DLD1 (cell line): ENCODE data around the gene TMEM248.
"Not testable (repeated sequence)": the region's sequence is repeated elsewhere in the genome, so short reads cannot be mapped to it uniquely, and the experiment has no call there.

Experiments
- in situ Hi-C: cut with HindIII; loops from 2 replicates; pipeline ENCODE4 v1.10.0; 2017; ENCODE audit warnings: low sequenced_read_pairs

TMEM248 gene

DNA sequence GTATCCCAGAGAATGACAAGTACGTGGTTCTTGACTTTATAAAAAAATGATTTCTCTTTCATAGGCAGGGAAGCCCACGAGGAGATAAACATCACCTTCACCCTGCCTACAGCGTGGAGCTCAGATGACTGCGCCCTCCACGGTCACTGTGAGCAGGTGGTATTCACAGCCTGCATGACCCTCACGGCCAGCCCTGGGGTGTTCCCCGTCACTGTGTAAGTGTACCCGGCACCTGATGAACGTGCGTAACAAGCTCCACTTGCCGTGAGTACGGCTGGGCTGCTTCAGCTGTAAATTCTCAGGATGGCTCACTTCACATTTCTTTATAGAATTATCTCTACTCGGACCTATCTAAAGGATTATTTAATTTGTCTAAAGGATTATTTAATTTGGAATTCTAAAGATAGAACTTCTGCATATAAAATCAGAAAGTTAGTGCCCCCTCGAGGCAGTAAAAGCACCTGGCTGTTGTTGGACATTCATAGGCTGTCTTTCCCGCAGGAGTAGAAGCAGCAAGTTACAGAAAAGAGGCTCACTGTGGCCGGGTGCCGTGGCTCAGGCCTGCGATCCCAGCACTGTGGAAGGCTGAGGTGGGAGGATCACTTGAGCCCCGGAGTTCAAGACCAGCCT is 27.6 kb downstream of the TMEM248 start:
- in situ Hi-C loops: no loop called here

DNA sequence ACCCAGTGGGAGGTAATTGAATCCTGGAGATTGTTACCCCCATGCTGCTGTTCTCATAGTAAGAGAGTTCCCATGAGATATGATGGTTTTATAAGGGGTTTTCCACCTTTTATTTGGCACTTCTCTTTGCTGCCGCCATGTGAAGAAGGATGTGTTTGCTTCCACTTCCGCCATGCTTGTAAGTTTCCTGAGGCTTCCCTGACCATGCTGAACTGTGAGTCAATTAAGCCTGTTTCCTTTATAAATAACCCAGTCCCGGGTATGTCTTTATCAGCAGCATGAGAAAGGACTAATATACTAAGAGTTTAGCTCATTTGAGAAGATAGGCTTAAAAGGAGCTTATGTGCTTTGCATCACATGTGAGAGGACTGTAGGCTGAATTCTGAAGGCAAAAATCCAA is 29.3 kb downstream of the TMEM248 start:
- in situ Hi-C loops: no loop called here

DNA sequence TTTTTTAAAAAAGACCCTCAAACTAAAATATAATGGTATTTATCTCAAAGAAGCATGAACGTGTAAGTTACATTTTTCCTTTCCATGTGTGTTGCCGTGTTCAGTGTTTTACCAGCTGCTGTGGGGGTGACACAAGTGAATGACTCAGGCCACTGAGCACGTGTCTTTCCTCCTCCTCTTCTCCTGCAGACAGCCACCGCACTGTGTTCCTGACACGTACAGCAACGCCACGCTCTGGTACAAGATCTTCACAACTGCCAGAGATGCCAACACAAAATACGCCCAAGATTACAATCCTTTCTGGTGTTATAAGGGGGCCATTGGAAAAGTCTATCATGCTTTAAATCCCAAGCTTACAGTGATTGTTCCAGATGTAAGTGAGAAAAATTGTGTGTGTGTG is 29.7 kb downstream of the TMEM248 start:
- in situ Hi-C loops: no loop called here

DNA sequence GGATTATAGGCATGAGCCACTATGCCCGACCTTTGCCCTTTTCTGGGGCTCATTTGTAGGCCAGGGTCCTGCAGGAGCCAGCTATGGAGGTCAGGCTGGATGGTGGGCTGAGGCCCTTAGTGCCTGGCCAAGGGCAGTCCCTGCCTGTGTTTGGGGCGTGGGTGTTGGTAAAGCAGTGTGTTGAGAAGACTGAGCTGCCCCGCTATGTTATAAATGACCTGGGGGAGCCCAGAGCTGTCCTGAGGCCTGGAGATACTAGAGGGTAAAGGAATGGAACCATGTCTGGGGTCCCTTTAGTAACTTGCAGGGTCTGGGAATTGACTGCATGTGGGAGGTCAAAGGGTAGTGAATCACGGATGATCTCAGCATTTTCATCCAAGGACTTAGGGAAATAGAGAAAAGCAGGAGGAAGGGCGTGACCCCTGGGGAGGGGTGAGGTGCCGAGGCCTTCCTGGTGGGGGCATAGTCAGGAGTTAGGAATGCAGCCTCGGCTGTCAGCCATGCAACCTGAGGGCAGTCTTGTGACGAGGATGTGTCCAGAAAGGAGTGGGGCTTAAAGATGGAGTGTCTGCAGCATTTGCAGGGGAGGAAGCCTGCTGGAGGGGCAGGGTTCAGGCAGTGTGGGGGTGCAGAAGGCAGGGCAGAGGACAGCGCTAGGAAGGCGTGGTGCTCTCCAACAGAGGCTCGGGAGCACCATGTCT is 31.5 kb downstream of the TMEM248 start:
- in situ Hi-C loops: no loop called here

DNA sequence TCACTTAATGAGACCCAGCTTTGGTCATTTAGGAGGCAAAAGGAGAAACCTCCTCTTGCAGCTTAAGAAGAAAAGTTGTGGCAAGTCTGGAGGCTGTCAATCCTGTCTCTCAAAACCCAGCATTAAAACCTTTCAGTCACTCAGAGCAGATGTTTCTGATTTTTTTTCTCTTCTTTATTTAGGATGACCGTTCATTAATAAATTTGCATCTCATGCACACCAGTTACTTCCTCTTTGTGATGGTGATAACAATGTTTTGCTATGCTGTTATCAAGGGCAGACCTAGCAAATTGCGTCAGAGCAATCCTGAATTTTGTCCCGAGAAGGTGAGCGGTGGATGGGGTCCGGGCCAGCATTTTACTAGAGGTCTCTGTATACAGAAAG is 32.0 kb downstream of the TMEM248 start:
- in situ Hi-C loops: no loop called here

DNA sequence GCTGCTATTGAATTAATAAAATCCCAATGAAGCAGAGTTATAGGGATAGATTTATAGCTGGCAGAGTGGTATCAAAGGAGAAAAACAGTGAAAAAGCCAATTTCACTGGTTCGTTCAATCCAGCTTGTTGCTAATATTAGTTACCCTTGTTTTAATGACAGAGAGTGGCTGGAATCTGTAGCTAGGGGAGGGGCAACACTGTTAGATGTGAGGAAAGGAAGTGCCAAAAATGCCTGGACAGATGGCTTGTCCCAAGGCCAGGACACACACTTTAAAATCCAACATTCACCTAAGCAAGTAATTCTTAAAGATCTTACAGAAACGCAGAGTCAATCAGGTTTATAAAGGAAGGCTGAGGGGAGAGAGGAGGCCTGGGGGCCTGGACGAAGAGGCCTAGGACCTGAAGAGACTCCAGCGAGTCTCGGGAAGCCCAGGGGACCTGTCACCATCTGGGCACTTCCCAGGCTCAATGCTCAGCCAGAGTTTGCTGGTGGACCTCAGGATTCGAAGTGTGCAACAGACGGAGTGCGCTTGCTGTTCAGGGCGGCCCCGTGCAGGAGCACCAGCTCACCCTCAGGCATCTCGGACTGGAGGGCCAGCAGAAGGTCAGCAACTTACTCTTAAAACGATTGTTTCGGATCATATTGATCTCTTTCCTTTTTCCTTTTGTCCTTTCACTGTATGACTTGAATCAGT is 36.7 kb downstream of the TMEM248 start:
- in situ Hi-C loops: no loop called here

DNA sequence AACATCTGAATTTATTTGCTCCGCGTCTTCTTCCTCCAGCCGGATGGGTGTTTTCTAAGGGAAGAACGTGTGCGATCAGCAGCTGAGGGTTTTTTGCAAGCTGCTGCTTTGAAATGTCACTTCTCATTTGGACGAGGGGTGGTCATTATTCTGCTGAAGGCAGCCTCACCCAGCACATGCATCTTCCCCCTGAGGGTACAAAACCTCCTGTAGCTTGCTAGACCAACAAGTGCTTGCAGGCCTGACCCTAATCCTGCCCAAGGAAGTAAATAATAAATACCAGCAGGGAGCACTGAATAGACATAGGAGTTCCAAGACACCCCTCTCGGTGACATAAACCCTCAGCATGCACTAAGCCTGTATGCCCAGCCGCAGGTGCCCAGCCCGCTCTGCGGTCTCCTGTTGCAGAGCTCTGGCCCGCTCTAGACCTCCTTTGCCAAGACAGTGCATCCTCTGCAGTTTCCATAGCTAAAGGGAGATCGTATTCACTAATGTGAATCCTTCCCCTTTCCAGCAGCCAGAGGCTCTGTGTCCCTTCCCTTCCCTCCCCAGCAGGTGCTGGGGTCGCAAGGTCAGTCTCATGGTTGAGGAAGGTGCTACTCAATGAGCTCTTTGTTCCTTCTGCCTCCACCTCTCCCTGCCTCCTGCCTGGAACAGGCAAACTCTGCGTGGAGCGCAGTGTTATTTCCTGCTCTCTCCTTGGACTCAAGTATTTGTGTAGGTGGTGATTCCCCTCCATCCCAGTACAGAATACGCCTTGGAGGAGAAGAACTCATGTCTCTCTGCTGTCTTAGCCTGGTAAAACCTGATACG is 37.7 kb downstream of the TMEM248 start:
- in situ Hi-C loops: no loop called here

DNA sequence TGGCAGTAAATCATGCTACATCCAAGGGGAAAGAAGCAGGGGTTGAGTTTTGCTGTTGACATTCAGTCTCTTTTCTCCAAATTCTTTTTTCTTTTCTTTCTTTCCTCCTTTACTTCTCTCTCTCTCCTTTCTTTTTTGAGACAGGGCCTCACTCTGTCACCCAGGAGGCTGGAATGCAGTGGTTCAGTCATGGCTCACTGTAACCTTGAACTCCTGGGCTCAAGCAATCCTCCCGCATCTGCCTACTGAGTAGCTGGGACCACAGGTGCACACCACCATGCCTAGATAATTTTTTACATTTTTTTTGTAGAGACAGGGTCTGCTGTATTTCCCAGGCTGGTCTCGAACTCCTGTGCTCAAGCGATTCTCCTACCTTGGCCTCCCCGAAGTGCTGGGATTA is 39.2 kb downstream of the TMEM248 start:
- in situ Hi-C loops: no loop called here

DNA sequence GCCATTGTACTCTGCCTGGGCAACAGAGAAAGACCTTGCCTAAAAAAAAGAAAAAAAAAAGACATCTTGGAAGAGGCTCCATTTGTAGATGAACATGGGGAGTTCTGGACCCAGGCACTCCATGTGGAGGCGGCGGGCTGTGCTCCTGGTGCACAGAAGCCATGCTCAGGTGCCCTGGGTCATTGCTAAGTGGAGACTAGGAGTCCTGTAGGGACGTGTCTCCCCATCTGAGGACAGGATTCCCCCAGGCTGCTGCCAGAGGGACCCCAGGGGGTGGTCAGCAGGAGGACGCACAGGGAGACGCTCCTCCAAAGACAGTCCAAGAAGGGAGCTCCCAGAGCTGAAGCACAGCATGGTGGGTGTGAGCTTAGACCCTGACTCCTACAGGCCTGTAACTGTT is 40.1 kb downstream of the TMEM248 start:
- in situ Hi-C loops: no loop called here

DNA sequence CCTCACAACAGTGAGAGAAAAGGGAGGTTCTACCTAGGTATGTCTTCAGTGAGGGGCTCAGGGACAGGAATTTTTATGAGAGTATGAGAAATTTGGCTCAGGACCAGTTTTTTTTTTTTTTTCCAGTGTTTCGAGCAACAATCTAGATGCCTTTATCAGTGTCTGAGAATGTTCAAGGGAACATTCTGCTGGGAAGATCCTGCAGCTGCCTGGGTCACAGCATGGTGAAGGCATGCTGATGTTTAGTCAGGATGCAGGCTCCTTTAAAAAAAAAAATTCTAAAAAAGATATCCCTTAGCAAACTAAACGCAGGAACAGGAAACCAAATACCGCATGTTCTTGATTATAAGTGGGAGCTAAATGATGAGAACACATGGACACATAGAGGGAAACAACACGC is 43.4 kb downstream of the TMEM248 start:
- in situ Hi-C loops: no loop called here

DNA sequence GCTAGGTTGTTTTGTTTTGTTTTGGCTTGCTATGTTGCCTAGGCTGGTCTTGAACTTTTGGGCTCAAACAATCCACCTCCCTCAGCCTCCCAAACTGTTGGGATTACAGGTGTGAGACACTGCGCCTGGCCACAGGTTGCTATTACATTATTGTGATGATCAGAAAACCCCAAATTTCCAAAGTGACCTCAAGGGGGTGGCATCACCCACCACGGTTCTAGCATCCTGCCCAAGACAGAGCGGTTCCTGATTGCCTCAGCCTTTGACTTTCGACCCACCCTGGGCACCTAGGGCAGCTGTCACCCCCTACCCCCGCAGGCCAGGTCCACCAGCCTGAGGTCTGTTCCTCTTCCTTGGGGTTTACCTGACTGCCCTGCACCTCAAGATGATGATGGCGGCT is 46.0 kb downstream of the TMEM248 start:
- in situ Hi-C loops: no loop called here

DNA sequence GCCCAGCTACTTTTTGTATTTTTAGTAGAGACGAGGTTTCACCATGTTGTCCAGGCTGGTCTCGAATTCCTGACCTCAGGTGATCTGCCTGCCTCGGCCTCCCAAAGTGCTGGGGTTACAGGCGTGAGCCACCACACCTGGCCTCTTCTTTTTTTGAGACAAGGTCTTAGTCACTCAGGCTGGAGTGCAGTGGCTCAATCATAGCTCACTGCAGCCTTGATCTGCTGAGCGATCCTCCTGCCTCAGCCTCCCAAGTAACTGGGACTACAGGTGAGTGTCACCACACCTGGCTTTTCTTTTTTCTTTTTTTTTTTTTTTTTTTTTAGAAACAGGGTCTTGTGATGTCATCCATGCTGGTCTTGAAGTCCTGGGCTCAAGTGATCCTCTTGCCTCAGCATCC is 48.0 kb downstream of the TMEM248 start:
- in situ Hi-C loops: not testable (repeated sequence)

DNA sequence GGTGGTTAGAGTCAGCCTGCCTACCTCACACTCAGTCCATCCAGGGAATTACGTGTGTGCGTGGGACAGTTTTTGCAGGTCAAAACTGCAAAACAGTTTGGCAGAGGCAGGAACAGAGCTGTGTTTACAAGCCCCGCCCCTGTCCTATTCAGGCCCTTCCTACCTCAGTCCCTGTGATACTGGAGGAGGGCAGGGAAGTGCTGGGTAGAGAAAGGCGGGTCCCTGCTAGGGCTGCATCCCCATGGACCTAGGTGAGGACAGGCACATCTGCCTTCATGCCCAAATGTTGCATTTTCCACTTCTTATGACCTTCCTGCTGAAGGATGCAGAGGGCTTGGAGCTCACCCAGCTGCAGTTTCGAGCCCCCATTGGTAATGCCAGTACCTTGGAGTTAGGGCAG is 49.3 kb downstream of the TMEM248 start:
- in situ Hi-C loops: no loop called here

DNA sequence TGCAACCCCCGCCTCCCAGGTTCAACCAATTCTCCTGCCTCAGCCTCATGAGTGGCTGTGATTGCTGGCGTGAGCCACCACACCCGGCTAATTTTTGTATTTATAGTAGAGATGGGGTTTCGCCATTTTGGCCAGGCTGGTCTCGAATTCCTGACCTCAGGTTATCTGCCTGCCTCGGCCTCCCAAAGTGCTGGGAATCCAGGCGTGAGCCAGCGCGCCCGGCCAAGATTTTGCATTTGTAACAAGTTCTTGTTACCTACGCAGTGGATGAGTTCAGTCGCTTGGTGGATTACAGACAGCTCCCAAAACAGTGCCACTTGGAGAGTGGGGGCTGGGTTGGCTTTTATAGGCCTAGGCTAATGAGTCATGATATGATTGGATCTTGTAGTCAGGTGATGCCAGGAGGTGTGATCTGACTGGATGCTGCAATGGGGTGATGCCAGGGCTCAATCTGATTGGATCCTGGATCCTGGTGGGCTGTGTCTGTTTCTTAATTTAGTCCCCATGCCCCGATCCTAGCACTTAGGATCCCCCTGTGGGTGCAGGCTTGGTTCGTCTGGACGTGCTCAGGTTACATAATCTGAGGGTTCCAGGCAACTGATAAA is 54.1 kb downstream of the TMEM248 start:
- in situ Hi-C loops: no loop called here

DNA sequence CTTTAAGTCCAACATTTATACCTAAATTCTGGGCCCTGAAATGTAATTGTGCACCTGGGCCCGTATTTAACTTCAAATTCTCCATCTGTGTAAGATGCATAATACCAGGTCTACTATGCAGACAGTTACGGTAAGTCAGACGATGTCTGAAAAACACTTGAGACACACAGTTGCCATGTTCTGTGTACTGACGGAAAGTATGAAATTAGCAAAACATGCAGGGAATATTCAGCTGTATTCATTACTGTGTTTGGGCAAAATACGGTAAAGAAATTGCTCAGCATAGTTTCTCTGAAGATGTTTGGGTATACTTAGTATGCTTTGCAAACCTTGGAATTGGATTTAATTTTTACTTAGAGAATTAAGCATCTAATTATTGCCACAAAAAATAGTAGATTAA is 57.3 kb downstream of the TMEM248 start:
- in situ Hi-C loops: not testable (repeated sequence)

DNA sequence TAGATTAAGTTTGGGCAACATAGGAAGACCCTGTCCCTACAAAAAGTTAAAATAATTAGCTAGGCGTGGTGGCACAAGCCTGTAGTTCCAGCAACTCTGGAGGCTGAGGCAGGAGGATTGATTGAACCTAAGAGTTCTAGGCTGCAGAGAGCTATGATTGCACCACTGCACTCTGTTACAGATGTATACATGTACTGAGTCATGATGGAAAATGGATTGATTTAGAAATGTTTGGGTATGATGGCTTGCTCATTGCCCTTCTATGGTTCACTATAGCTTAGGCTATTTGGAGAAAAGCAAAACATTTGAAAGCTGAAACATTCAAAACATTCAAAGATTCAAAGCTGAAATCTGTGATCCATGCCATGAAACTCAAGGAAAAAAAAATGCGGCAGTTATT is 58.0 kb downstream of the TMEM248 start:
- in situ Hi-C loops: not testable (repeated sequence)

DNA sequence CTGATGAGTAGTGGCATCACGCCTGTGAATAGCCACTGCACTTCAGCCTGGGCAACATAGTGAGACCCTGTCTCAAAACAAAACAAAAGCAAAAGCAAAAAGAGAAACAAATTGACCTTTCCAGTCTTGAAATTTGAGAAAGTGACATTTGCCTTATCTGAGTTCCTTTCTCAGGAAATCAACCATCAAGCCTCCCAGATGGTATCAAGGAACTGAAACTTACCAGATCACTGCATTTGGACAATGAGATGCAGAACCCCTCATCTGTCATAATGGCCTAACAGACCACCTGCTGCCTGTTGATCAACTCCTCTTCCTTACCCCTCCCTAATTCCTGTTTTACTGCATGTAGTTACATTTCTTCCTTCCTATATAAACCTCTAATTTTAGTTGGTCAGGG is 59.3 kb downstream of the TMEM248 start:
- in situ Hi-C loops: not testable (repeated sequence)

DNA sequence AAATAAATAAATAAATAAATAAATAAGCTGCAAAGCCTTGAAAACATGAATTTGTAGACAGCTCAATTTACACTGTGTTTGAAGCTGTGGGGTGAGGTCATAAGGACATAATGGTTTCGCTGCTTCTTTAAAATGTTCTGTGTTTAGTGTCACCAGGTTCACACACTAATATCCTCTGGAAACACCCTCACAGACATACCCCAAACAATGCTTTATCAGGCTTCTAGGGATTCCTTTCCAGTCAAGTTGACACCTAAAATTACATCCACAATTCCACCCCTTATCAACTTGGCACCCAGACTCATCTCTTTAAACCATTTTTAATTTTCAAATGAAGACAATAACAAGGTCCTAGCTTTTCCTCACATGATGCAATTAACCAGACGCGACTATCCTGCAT is 68.5 kb downstream of the TMEM248 start:
- in situ Hi-C loops: not testable (repeated sequence)

DNA sequence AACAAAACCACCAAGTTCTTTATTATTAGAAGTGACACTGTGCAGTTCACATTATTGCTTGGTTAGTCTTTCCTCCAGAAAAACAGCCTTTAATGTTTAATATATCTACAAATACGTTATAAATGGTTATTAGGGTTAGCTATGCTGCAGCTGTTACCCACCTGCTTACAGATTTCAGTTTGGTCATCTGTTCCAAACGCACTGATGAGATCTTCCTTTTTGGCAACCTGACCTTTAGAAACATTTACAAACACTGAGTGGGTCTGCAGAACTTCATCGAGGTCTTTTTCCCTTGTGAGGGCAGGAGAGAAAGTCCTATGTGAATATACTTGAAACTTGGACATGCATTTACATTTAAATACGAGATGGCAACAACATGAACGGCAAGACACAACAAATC is 73.0 kb downstream of the TMEM248 start:
- in situ Hi-C loops: not testable (repeated sequence)

DNA sequence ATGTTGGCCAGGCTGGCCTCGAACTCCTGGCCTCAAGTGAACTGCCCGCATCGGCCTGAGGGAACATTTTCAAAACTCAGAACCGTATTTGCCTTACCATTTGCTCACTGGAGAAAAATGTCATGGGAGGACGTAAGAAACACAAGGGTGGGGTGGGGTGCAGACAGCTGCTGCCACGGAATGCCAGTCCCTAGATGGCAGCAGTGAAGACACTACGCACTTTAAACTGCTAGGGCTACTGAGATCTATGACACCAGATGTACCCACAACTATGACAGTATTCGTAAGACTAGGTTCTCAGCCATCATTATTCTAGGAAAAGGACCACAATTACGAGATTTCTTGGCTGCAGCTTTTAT is 73.6 kb downstream of the TMEM248 start:
- in situ Hi-C loops: not testable (repeated sequence)
